WI38 (cell line): Measurements from ENCODE around the gene UTP15.
A peak's percentile ranks its signal among the peaks of the same experiment; 100 is the strongest.

Experiments
- H3K4me3 ChIP-seq: 2 replicates; pipeline ENCODE4 v1.5.1; 2011; ENCODE audit warnings: low read depth, mild to moderate bottlenecking, control low read depth, low read length
- TF ChIP-seq, protein P1 (sequence below): IDR thresholded peaks from 2 replicates; pipeline ENCODE4 v1.5.1; 2012; ENCODE audit warnings: low read depth, mild to moderate bottlenecking, control low read depth, low read length

Gene UTP15

DNA sequence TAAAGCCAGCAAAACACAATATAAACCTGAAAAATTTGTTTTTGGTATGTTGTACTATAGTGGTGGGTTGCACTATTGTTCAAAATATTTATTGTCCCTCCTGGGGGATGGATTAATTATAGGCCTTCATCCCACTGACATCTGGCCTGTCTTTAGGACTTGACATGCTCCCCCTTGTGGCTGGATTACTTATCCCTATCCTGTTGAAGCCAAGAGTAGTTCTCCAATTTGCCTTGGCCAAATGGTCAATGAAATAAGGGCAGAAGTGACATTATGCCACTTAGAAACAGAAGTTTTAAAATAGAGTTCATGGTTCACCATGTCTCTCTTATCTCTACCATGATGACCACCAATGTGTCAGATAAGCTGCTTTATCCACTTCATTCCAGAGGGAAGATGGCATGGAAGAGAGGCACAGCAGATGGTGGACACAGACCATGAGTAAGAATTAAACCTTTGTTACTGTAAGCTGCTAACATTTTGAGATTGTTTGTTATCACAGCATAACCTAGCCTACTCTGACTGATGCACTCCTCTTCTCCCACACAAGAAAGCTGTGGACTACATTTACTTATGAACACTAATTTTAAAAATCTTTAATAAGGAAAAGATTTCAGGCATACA is 31.3 kb downstream of the UTP15 start:
- TF ChIP-seq, protein P1, sequence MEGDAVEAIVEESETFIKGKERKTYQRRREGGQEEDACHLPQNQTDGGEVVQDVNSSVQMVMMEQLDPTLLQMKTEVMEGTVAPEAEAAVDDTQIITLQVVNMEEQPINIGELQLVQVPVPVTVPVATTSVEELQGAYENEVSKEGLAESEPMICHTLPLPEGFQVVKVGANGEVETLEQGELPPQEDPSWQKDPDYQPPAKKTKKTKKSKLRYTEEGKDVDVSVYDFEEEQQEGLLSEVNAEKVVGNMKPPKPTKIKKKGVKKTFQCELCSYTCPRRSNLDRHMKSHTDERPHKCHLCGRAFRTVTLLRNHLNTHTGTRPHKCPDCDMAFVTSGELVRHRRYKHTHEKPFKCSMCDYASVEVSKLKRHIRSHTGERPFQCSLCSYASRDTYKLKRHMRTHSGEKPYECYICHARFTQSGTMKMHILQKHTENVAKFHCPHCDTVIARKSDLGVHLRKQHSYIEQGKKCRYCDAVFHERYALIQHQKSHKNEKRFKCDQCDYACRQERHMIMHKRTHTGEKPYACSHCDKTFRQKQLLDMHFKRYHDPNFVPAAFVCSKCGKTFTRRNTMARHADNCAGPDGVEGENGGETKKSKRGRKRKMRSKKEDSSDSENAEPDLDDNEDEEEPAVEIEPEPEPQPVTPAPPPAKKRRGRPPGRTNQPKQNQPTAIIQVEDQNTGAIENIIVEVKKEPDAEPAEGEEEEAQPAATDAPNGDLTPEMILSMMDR: peak; percentile 35
- H3K4me3 ChIP-seq: no peak overlapping the region

DNA sequence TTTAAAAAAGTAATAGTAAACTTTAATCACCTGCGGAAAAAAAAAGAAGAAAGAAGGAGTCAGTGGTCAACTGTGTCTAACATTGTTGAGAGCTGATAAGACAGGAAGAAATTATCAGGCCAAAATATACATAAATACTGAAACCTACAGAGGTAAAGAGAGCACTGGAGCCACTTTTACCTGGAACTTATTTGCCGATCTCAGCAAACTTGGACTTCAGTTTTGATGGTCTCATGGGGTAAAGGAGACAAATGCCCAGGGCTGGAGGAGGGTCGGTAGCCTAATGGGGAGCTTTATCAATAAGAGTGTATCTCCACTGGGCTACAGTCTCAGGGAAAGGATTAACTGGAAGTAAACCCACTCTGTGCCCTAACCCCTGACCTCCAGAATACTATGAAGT is 33.8 kb downstream of the UTP15 start:
- no peak overlapping the region for H3K4me3 ChIP-seq
- TF ChIP-seq, protein P1: no peak

DNA sequence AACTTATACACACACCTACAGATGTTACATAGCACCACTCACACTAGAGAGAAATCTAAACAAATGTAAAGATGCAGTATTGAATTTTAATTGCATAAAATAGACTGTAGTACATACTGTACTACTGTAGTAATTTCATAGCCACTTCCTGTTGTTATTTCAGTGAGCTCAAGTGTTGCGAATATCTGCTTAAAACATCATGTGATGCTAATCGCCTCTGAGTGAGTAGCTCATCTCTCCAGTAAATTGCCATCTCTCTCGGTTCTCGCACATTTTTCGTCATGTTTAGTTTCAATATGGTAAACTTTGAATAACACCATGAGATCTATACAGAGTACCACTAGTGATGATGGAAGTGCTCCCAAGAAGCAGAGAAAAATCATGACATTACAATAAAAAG is 38.5 kb downstream of the UTP15 start:
- H3K4me3 ChIP-seq: no peak overlapping the region
- TF ChIP-seq, protein P1: no peak

DNA sequence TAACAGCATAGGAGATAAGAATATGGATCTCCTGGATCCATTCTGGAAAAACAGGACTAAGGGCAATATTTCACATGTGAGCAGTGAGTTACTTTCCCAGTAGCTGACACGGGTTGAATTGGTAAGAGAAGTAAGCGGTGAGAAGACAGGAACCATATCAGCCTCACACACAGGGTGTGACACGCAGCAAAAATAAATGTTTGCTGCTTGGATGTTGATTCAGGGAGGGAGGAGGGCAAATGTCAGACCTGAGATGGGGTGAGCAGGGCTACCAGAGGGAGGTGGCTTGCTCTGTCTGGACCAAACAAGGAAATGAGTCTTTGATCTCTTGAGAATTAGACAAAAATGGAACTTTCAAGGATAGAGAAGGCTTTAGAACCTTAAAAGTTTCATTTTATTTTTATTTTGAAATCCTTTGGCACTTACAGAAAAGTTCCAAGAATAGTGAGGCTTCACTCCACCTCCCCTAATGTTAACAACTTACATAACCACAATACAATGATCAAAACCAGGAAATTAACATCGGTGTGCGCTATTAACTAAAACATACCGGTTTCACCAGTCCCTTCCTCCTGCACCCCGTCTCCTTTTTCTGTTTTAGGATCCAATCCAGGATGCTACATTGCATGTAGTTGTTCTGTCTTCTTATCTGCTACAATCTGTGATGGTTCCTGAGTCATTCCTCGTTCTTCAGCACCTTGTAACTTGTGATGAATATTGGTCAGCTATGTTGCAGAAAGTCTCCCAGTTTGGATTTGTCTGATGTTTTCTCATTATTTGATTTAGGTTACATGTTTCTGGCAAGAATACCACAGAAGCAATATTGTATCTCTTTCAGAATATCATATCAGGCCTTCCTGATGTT is 39.9 kb downstream of the UTP15 start:
- TF ChIP-seq, protein P1: no peak
- no peak overlapping the region for H3K4me3 ChIP-seq

DNA sequence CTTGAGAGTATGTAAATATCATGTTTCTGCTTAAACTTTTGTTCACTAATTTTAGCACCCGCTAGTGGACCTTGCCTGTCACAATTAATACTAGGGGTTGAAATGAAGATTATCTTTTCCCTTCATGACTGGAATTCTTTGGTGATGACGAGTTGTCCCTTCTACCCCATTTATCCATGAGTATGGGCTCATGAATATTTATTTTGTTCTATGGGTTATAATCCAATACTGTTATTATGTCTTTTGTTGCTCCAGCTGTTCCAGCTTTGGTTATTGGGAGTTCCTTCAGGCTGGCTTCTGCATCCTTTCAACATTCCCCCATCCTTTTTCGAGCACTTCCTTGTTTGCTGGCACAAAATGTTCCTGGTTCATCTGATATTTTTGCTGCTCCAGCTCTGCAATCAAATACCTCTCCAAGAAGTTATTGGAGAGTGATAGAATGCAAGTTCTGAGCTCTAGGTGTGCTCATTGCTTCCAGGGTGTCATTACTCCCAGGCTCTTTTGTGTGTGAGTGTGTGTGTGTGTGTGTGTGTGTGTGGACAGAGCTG is 40.7 kb downstream of the UTP15 start:
- no peak overlapping the region for H3K4me3 ChIP-seq
- TF ChIP-seq, protein P1: no peak

DNA sequence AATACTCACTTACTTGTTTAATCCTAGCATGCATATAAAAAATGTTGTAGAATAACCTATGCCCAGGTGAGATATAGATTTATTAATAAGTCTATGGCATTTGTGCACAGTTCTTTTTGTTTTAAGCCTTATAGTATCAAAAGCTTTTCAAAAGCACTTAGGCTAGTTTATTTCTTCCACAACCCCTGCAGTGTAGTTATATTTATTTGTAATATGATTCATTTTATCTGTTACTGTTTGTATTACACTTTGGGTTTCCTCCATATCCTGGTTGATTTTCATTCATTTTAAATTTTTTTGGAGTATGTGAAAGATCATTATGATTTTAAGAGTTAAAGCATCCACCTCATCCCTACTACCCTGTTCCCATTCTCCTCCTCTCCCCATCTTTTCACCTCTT is 41.7 kb downstream of the UTP15 start:
- no peak overlapping the region for H3K4me3 ChIP-seq
- TF ChIP-seq, protein P1: no peak

DNA sequence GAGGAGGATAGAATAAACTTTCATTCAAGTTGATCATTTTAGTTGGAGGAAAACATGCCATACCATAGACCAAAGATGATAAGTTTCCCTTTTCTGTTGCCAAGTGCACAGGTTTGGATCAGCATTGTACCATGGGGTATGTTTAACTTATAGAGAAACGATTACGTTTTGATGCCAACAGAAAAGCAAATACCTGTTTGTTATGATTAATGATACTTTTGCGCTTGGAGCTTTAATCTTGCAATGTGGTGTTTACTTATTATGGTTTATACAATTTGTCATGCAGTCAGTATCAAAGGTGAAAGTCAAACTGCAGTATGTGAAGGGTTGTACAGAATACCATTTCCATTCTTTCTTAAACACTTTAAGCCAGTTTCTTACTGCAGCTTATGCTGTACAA is 47.3 kb downstream of the UTP15 start:
- TF ChIP-seq, protein P1: no peak
- no peak overlapping the region for H3K4me3 ChIP-seq
